Lower leg skin (tissue), 4 donors: Measurements from ENCODE around the gene NUAK1. TPM values are rescaled to one million over a fixed set of nuclear protein-coding genes. Genes with fewer than 3 reads are reported as not detected.

Source experiments
- DNase-seq, 2 donors: peaks; one replicate each; pipeline ENCODE4 v3.0.0-alpha.2; 2019; ENCODE audit warnings: low spot score in 2 of 2
- H3K4me3 ChIP-seq: fragments of 200-600 bp; sonication (generic); 2 replicates; pipeline ENCODE4 v1.5.1; 2017; ENCODE audit warnings: mild to moderate bottlenecking, low read depth; ENCODE audit not compliant: poor library complexity, severe bottlenecking
- CTCF ChIP-seq, 3 donors: fragments of 450-650 bp; IDR thresholded peaks; one replicate each; pipeline ENCODE4 v1.5.1; 2016; ENCODE audit warnings: antibody characterized with exemption in 3 of 3, mild to moderate bottlenecking in 3 of 3, moderate library complexity in 2 of 3
- POLR2A ChIP-seq, 2 donors: fragments of 450-650 bp; IDR thresholded peaks; one replicate each; pipeline ENCODE4 v1.6.1; 2016 to 2017; ENCODE audit warnings: antibody characterized with exemption in 2 of 2, mild to moderate bottlenecking in 1 of 2, moderate library complexity in 1 of 2
- WGBS, 2 donors: methylation state at CpG; one replicate each; pipeline ENCODE4 v1.1.5; 2018; 5-methylcytosine and 5-hydroxymethylcytosine counted together
- intact Hi-C: fragments of 100-400 bp; cut with DNase I; formaldehyde crosslinking; loops from one replicate; pipeline ENCODE4 v1.15.0; 2023; ENCODE audit warnings: low total_unique reads
- total RNA-seq, 4 donors: library from RNA; depleted of rRNA; stranded (reverse); fragments of >200 nt; gene quantifications; one replicate each; pipeline ENCODE4 v1.1.0, GENCODE V29; 2016

The NUAK1 gene
- total RNA-seq, 4 donors from 2014 or later: 23.9 to 66.1 (median 42.3) TPM

DNA sequence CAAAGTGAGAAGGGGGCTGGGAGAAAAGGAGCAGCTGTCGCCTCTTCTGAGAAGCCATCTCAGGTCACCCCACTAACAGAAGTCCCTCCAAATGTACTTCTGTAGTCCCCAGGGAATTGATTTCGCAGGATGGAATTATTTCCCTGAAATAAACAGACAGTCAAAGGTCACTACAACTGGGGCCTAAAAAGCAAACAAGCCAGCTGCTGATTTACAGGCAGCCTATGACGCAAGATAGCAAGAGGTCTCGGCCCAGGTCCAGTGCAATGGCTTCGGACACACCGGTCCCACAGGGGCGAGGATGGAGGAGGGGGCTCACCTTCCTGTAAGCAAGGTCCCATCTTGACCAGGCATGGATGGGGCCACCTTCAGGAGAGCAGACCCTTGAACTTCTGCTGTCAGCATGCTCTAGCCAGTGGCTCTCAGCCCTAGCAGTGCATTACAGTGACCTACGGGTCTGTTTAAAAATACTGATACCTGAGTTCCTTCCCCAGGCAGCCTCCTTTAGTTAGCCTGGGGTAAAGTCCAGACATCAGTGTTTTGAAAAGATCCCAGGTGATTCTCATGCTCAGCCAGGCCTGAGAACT lies 18.1 kb downstream of the NUAK1 start:
- H3K4me3 ChIP-seq: no peak overlapping the region
- no peak for DNase-seq
- intact Hi-C loops: no loop called here
- WGBS, 2 donors: 59 to 92% methylated on average over 8 of the region's 8 CpGs
- TF ChIP-seq POLR2A (IDR thresholded peaks at IDR 0.05): no peak
- TF ChIP-seq CTCF (IDR thresholded peaks at IDR 0.05): no peak

- intact Hi-C loops: no loop called here
- 84 to 87% methylated on average over 9 of the region's 9 CpGs for WGBS, 2 donors
Measured at GRCh38 chr12:106119301-106119700, 19.5 kb downstream of the NUAK1 start.

GRCh38 chr12:106118381-106119130 lies 20.2 kb downstream of the NUAK1 start:
- intact Hi-C loops: no loop called here
- TF ChIP-seq CTCF (IDR thresholded peaks at IDR 0.05) (no peak), POLR2A (IDR thresholded peaks at IDR 0.05) (no peak)
- 39 to 52% methylated on average over 8 of the region's 8 CpGs for WGBS, 2 donors
- DNase-seq: peak in 1 of 2 donors; percentile 43
- H3K4me3 ChIP-seq: no peak overlapping the region

More at GRCh38 chr12:106119301-106119700, 19.5 kb downstream of the NUAK1 start:
- DNase-seq: peak in 1 of 2 donors; percentile 20
- H3K4me3 ChIP-seq: no peak overlapping the region
- no peak for TF ChIP-seq CTCF (IDR thresholded peaks at IDR 0.05)
- no peak for TF ChIP-seq POLR2A (IDR thresholded peaks at IDR 0.05)

GRCh38 chr12:106115440-106115839 lies 23.3 kb downstream of the NUAK1 start:
- no peak for TF ChIP-seq CTCF (IDR thresholded peaks at IDR 0.05)
- no peak for TF ChIP-seq POLR2A (IDR thresholded peaks at IDR 0.05)
- H3K4me3 ChIP-seq: no peak overlapping the region
- WGBS, 2 donors: 64 to 70% methylated on average over 11 of the region's 11 CpGs
- intact Hi-C loops: no loop called here
- no peak for DNase-seq

DNA sequence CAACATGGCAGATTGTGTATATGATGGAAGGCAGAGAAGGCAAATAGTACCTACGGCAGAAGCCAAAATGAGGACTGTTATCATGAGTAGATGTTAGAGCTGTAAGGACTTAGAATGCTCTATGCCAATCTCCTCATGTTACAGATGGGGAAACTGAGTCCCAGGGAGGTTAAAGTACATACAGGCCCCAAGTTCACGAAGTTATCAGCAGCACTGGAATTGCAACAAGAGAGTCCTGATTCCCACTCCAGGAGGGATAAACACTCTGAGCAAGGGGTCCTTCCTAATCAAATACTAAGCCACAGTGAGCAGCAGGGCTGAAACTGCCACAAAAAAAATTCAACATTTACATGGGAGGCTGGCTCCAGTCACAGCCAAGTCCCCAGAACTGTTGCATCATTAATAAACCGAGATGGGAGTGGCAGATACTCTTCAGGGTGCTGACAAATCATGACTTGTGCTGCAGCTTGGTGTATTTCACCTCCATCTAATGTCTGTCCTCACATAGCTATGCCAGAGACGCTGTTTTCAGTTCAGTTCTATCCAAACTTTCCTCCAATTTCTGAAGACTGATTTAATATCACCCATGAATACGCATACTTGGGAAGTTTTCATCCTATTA lies 24.2 kb downstream of the NUAK1 start:
- WGBS, 2 donors: 28 to 29% methylated on average over 5 of the region's 5 CpGs
- no peak overlapping the region for H3K4me3 ChIP-seq
- peak in 1 of 2 donors; percentile 73 for DNase-seq
- TF ChIP-seq POLR2A (IDR thresholded peaks at IDR 0.05): no peak
- TF ChIP-seq CTCF (IDR thresholded peaks at IDR 0.05): no peak
- intact Hi-C loops: no loop called here
